ENCODE measurements around the gene RBBP6. TPM values are rescaled to one million over a fixed set of nuclear protein-coding genes. Genes with fewer than 3 reads are reported as not detected.

Gene RBBP6
- total and polyA plus RNA-seq, 9 of the 15 experiments (the other 6 are each of a cell fraction or from before 2014, with no cell fraction given) = 19.2 to 76.6 (median 42.7) TPM

DNA sequence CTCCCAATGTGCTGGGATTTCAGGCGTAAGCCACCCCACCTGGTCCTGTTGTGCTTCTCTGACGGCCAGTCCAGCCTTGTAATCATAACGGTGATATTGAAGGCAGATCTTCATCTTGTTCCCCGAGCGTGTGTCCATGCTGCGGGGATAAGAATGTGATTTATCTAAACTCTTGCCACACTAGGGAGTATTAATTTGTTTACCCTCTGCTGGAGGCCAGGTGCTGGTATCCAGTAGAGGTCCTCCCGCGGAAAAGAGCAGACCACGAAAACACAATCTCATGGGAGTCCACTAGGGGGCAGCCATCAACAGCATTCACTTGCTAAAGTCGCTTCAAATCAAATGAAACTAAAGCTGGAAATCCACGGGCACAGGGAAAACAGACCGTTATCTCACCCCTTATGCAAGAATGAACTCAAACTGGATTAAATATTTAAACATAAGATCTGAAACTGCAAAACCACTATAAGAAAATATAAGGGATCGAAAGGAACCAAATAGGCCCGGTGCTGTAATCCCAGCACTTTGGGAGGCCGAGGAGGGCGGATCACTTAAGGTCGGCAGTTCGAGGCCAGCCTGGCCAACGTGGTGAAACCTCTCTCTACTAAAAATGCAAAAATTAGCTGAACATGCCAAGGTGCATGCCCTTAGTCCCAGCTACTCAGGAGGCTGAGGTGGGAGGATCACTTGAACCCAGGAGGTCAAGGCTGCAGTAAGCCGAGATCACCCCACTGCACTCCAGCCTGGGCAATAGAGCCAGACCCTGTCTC lies 22.3 kb upstream of the RBBP6 start (continued):
- TF ChIP-seq, protein P1, sequence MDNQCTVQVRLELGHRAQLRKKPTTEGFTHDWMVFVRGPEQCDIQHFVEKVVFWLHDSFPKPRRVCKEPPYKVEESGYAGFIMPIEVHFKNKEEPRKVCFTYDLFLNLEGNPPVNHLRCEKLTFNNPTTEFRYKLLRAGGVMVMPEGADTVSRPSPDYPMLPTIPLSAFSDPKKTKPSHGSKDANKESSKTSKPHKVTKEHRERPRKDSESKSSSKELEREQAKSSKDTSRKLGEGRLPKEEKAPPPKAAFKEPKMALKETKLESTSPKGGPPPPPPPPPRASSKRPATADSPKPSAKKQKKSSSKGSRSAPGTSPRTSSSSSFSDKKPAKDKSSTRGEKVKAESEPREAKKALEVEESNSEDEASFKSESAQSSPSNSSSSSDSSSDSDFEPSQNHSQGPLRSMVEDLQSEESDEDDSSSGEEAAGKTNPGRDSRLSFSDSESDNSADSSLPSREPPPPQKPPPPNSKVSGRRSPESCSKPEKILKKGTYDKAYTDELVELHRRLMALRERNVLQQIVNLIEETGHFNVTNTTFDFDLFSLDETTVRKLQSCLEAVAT (IDR thresholded peaks at IDR 0.05) = no peak
- TF ChIP-seq ZNF445 (CRISPR knock-in tag; IDR thresholded peaks at IDR 0.05; ENCODE audit: low read depth) (no peak), KDM1A (IDR thresholded peaks at IDR 0.05) (0 out of 4 replicates have a peak, but pooled peaks of 1 of the 2 experiments have one; percentile 23), ZSCAN29 (IDR thresholded peaks at IDR 0.05) (no peak), ETV6 (IDR thresholded peaks at IDR 0.05; ENCODE audit: borderline replicate concordance in 1 of 2, low read depth in 2 of 2, low read length in 1 of 2) (no peak), ETV6 (CRISPR knock-in tag; IDR thresholded peaks at IDR 0.05; ENCODE audit: borderline replicate concordance) (no peak), ZBTB8A (IDR thresholded peaks at IDR 0.05; ENCODE audit: partially characterized antibody) (no peak), CBFA2T2 (conservative IDR thresholded peaks at IDR 0.05) (no peak), RBM39 (optimal IDR thresholded peaks at IDR 0.05; ENCODE audit: low read depth, low read length) (no peak), SMARCE1 (IDR thresholded peaks at IDR 0.05) (no peak), ZFX (CRISPR knock-in tag; IDR thresholded peaks at IDR 0.05) (no peak), ZNF41 (CRISPR knock-in tag; conservative IDR thresholded peaks at IDR 0.05) (no peak), TCFL5 (CRISPR knock-in tag; conservative IDR thresholded peaks at IDR 0.05) (no peak), EP400 (IDR thresholded peaks at IDR 0.05) (no peak), HNRNPH1 (optimal IDR thresholded peaks at IDR 0.05; ENCODE audit: low read depth, low read length) (no peak), NELFE (IDR thresholded peaks at IDR 0.05; ENCODE audit: insufficient read depth, insufficient read length) (no peak), THRAP3 (IDR thresholded peaks at IDR 0.05; ENCODE audit: borderline replicate concordance) (no peak), ELF4 (CRISPR knock-in tag; IDR thresholded peaks at IDR 0.05) (no peak), HDAC2 (IDR thresholded peaks at IDR 0.05) (no peak), HMG20B (CRISPR knock-in tag; IDR thresholded peaks at IDR 0.05) (no peak)
- TF ChIP-seq, protein P2, sequence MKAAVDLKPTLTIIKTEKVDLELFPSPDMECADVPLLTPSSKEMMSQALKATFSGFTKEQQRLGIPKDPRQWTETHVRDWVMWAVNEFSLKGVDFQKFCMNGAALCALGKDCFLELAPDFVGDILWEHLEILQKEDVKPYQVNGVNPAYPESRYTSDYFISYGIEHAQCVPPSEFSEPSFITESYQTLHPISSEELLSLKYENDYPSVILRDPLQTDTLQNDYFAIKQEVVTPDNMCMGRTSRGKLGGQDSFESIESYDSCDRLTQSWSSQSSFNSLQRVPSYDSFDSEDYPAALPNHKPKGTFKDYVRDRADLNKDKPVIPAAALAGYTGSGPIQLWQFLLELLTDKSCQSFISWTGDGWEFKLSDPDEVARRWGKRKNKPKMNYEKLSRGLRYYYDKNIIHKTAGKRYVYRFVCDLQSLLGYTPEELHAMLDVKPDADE (conservative IDR thresholded peaks at IDR 0.05; ENCODE audit: control insufficient read depth, low read depth, low read length) = no peak
- TF ChIP-seq, protein P3, sequence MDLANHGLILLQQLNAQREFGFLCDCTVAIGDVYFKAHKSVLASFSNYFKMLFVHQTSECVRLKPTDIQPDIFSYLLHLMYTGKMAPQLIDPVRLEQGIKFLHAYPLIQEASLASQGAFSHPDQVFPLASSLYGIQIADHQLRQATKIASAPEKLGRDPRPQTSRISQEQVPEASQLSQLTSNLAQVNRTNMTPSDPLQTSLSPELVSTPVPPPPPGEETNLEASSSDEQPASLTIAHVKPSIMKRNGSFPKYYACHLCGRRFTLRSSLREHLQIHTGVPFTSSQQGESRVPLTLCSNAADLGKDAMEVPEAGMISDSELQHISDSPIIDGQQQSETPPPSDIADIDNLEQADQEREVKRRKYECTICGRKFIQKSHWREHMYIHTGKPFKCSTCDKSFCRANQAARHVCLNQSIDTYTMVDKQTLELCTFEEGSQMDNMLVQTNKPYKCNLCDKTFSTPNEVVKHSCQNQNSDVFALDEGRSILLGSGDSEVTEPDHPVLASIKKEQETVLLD (IDR thresholded peaks at IDR 0.05) = no peak
- TF ChIP-seq, protein P4, sequence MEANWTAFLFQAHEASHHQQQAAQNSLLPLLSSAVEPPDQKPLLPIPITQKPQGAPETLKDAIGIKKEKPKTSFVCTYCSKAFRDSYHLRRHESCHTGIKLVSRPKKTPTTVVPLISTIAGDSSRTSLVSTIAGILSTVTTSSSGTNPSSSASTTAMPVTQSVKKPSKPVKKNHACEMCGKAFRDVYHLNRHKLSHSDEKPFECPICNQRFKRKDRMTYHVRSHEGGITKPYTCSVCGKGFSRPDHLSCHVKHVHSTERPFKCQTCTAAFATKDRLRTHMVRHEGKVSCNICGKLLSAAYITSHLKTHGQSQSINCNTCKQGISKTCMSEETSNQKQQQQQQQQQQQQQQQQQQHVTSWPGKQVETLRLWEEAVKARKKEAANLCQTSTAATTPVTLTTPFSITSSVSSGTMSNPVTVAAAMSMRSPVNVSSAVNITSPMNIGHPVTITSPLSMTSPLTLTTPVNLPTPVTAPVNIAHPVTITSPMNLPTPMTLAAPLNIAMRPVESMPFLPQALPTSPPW (CRISPR knock-in tag; IDR thresholded peaks at IDR 0.05) = peak; percentile 23; the same call in 1 of the 2 replicates
